BLaER1 (cell line): ENCODE measurements around the gene MAP1LC3C.
"Not testable (repeated sequence)": the region's sequence is repeated elsewhere in the genome, so short reads cannot be mapped to it uniquely, and the experiment has no call there.

Experiments
- H3K27ac ChIP-seq: shearing (Covaris generic); formaldehyde crosslinking; 2 replicates; pipeline ENCODE4 v1.8.1; 2022
- H3K27me3 ChIP-seq: shearing (Covaris generic); formaldehyde crosslinking; 2 replicates; pipeline ENCODE4 v1.8.1; 2022
- H3K36me3 ChIP-seq: shearing (Covaris generic); formaldehyde crosslinking; 2 replicates; pipeline ENCODE4 v1.8.1; 2022
- H3K4me1 ChIP-seq: shearing (Covaris generic); formaldehyde crosslinking; 2 replicates; pipeline ENCODE4 v1.8.1; 2022
- H3K4me2 ChIP-seq: shearing (Covaris generic); formaldehyde crosslinking; 2 replicates; pipeline ENCODE4 v1.8.1; 2022
- H3K4me3 ChIP-seq: shearing (Covaris generic); formaldehyde crosslinking; 2 replicates; pipeline ENCODE4 v1.8.1; 2022
- H3K9ac ChIP-seq: shearing (Covaris generic); formaldehyde crosslinking; 2 replicates; pipeline ENCODE4 v1.8.1; 2022
- H3K9me3 ChIP-seq: shearing (Covaris generic); formaldehyde crosslinking; 2 replicates; pipeline ENCODE4 v1.8.1; 2022
- H4K20me1 ChIP-seq: shearing (Covaris generic); formaldehyde crosslinking; 2 replicates; pipeline ENCODE4 v1.8.1; 2022
- Cebpa-rat ChIP-seq: shearing (Covaris generic); IDR thresholded peaks from 2 replicates; pipeline ENCODE4 v1.8.1; 2022

Gene MAP1LC3C

DNA sequence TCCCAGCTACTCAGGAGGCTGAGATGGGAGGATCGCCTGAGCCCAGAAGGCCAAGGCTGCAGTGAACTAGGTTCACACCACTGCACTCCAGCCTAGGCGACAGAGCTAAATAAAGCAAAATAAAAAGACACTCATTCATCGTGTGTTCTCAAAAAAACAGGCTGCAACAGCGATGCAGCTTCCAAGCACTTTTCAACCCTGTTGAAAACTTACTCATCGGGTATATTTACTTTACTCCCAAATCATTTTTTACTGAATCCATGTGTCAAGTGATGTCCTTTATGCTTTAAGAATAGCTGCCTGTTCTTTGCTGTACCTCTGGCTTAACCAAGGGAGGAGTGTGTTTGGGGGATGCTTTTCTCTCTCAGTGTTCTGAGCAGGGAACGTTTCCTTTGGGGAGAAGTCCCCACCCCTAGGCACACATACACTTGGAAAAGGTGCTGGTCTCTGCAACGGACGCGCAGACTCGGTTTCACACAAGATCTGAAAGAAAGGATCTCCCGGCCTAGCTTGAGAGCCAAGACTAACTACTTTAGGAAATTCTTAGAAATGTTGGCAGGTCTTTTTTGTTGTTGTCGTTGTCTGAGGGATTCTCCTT, 1.4 kb downstream of the MAP1LC3C start:
- no peak for TF ChIP-seq Cebpa-rat
- H4K20me1 ChIP-seq, result no peaks in the 10 kb centered on the region
- H3K27ac ChIP-seq, result no peak overlapping the region

DNA sequence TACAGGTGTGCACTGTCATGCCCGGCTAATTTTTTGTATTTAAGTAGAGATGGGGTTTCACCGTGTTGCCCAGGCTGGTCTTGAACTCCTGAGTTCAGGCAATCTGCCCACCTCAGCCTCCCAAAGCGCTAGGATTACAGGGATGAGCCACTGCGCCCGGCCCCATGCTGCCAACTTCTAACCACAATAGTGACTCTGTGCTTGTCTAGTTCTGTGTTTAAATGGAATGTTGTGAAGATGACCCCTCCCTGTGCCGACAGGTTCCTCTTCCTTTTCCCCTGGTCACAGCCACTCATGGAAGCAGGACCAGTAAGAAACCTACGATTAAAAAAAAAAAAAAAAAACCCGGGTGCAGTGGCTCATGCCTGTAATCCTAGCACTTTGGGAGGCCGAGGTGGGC, 4.7 kb downstream of the MAP1LC3C start:
- Histone ChIP-seq H3K4me2 (no peak overlapping the region), H3K4me1 (peaks cover 13% of the 10 kb centered on the region), H3K27me3 (no peaks in the 10 kb centered on the region), H4K20me1 (no peaks in the 10 kb centered on the region), H3K27ac (no peak overlapping the region), H3K36me3 (no peaks in the 10 kb centered on the region), H3K9me3 (no peaks in the 10 kb centered on the region), H3K9ac (no peak overlapping the region), H3K4me3 (no peak overlapping the region)
- TF ChIP-seq Cebpa-rat, result no peak

More for the DNA sequence above, 1.4 kb downstream of the MAP1LC3C start:
- H3K27me3 ChIP-seq, result no peaks in the 10 kb centered on the region
- H3K9me3 ChIP-seq, result no peaks in the 10 kb centered on the region
- peaks cover 13% of the 10 kb centered on the region for H3K4me1 ChIP-seq
- no peak overlapping the region for H3K4me2 ChIP-seq
- no peaks in the 10 kb centered on the region for H3K36me3 ChIP-seq
- H3K4me3 ChIP-seq, result no peak overlapping the region
- H3K9ac ChIP-seq, result no peak overlapping the region

DNA sequence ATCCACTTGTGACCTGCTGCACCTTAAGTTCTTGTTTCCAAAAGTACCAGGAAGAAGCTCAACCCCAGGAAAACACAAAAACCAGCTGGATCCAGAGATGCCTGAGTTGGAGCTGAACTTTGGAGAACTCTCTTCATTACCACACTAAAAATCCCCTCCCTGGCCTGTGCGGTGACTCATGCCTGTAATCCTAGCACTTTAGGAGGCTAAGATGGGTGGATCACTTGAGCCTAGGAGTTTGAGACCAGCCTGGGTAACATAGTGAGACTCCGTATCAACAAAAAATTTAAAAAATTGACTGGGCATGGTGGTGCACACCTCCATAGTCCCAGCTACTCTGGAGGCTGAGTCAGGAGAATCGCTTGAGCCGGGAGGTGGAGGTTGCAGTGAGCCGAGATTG, 6.2 kb downstream of the MAP1LC3C start:
- no peak for TF ChIP-seq Cebpa-rat
- Histone ChIP-seq H3K27me3 (no peaks in the 10 kb centered on the region), H3K9me3 (no peaks in the 10 kb centered on the region), H3K4me3 (no peak overlapping the region), H3K4me2 (no peak overlapping the region), H3K4me1 (peaks cover 10% of the 10 kb centered on the region), H3K36me3 (no peaks in the 10 kb centered on the region), H3K9ac (no peak overlapping the region), H3K27ac (no peak overlapping the region), H4K20me1 (no peaks in the 10 kb centered on the region)

DNA sequence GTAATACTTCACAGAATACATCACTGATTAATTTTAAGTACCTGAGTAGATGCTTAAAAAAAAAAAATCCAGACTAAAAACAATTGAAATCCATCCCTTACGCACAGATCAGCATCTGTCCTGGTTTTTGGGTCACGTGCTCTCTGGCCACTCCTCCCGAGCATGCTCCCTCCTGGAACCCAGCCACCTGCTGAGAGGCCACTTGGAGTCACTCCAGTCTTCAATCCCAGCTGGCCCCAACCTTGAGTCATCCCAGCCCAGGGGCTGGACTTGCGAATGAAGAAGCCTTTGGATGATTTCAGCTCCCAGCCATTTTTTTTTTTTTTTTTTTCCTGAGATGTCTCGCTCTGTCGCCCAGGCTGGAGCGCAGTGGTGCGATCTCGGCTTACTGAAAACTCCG, 8.9 kb downstream of the MAP1LC3C start:
- no peak overlapping the region for H3K27ac ChIP-seq
- no peak overlapping the region for H3K4me2 ChIP-seq
- H3K36me3 ChIP-seq, result no peaks in the 10 kb centered on the region
- no peaks in the 10 kb centered on the region for H4K20me1 ChIP-seq
- H3K9me3 ChIP-seq, result no peaks in the 10 kb centered on the region
- no peak overlapping the region for H3K4me3 ChIP-seq
- no peak overlapping the region for H3K9ac ChIP-seq
- peaks cover 10% of the 10 kb centered on the region for H3K4me1 ChIP-seq
- H3K27me3 ChIP-seq, result no peaks in the 10 kb centered on the region
- no peak for TF ChIP-seq Cebpa-rat

DNA sequence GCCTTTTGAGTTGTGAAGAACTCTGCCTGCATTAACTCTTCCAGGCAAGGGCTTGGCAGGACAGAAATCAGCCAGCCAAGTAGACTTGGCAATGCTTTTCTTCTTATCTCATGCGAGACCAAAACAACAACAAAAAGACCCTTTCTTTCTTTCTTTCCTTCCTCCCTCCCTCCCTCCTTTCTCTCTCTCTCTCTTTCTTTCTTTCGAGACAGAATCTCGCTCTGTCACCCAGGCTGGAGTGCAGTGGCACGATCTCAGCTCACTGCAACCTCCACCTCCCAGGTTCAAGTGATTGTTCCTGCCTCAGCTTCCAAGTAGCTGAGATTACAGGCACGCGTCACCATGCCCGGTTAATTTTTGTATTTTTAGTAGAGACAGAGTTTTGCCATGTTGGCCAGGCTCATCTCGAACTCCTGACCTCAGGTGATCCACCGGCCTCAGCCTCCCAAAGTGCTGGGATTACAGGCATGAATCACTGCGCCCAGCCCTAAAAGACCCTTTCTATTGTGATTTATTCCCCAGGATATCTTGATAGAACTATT, 10.4 kb downstream of the MAP1LC3C start:
- H3K9ac ChIP-seq, H3K4me1 ChIP-seq, H3K27ac ChIP-seq, H3K4me3 ChIP-seq, H3K9me3 ChIP-seq, H3K4me2 ChIP-seq, H3K27me3 ChIP-seq, H3K36me3 ChIP-seq, H4K20me1 ChIP-seq: not testable (repeated sequence)

DNA sequence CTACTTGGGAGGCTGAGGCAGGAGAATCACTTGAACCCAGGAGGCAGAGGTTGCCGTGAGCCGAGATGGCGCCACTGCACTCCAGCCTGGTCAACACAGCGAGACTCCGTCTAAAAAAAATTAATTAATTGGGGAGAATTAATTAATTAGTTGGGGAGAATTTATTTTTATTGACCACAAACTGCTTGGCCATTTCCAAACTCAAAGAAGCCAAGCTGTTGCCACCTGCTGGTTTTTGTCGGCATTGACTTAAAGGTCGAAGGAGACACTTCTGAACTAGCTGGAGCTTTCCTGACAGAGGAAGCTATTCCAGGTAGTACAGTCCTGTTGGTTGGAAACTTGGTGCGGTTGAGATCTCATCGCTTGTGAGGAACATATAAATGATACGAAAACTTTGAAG, 13.1 kb downstream of the MAP1LC3C start:
- H4K20me1 ChIP-seq, result no peaks in the 10 kb centered on the region
- H3K9me3 ChIP-seq, result no peaks in the 10 kb centered on the region
- H3K4me2 ChIP-seq, result no peak overlapping the region

DNA sequence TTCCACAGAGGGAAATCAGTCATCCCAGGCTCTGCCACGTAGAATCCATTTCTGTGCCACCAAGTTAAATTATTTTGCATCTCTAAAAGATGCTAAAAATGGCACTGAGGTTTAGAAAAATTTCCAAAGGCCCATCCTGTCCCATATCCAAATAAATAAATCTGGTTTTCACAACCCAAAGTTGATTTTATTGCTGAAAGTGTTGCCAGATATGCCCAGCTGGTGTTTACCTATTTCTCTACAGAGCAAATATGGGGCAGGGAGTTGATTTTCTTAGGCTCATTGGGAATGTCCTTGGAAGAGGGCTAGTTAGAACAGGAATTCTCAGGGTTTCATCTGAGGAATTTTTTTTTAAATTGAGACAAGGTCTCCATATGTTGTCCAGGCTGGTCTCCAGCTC, 19.0 kb downstream of the MAP1LC3C start:
- Histone ChIP-seq H3K36me3 (no peaks in the 10 kb centered on the region), H3K9me3 (no peaks in the 10 kb centered on the region), H3K27ac (no peak overlapping the region), H3K27me3 (no peaks in the 10 kb centered on the region), H3K4me1 (no peaks in the 10 kb centered on the region), H3K4me2 (no peak overlapping the region), H3K4me3 (no peak overlapping the region), H3K9ac (no peak overlapping the region), H4K20me1 (no peaks in the 10 kb centered on the region)
- TF ChIP-seq Cebpa-rat, result no peak

More for the DNA sequence above, 13.1 kb downstream of the MAP1LC3C start:
- Histone ChIP-seq H3K27me3 (no peaks in the 10 kb centered on the region), H3K27ac (no peak overlapping the region), H3K36me3 (no peaks in the 10 kb centered on the region), H3K4me3 (no peak overlapping the region), H3K4me1 (no peaks in the 10 kb centered on the region), H3K9ac (no peak overlapping the region)
- no peak for TF ChIP-seq Cebpa-rat

DNA sequence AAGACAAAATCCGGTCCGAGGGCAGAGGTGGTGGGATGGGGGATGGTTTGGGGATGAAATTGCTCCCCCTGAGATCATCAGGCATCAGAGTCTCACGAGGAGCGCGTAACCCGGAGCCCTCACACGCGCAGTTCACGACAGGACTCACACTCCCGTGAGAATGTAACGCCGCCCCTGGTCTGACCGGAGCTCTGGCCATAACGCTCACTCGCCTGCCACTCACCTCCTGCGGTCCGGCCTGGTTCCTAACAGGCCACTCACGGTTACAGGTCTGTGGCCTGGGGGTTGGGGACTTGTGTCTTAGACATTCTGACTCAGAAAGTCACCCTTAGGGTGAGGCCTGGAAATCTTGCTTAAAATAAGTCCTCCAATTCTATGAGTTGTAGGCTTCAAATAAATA, 19.8 kb downstream of the MAP1LC3C start:
- Histone ChIP-seq H3K4me2 (no peak overlapping the region), H3K4me3 (no peak overlapping the region), H3K4me1 (no peaks in the 10 kb centered on the region), H3K9ac (no peak overlapping the region), H3K36me3 (no peaks in the 10 kb centered on the region), H3K27ac (no peak overlapping the region), H4K20me1 (no peaks in the 10 kb centered on the region), H3K9me3 (no peaks in the 10 kb centered on the region), H3K27me3 (no peaks in the 10 kb centered on the region)
- TF ChIP-seq Cebpa-rat, result no peak

DNA sequence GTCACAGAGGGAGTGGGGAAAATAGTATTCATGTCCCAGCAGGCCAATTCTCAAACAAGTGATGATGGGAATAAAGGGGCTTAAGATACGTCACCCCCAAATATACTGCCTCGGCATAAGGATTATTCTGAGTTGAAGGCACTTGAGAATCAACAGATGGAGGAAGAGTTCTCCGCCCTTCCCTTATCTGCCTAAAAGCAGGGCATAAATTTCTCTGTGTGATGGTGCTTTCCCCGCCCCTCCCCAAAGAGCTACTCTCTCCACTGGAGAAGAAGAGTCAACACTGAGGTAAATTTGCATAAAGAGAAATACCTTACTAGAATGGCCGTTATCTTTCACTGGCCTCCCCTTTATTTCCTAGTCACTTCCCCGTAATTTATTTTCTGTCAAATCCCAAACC, 22.7 kb downstream of the MAP1LC3C start:
- Histone ChIP-seq H4K20me1 (no peaks in the 10 kb centered on the region), H3K27me3 (no peaks in the 10 kb centered on the region)

DNA sequence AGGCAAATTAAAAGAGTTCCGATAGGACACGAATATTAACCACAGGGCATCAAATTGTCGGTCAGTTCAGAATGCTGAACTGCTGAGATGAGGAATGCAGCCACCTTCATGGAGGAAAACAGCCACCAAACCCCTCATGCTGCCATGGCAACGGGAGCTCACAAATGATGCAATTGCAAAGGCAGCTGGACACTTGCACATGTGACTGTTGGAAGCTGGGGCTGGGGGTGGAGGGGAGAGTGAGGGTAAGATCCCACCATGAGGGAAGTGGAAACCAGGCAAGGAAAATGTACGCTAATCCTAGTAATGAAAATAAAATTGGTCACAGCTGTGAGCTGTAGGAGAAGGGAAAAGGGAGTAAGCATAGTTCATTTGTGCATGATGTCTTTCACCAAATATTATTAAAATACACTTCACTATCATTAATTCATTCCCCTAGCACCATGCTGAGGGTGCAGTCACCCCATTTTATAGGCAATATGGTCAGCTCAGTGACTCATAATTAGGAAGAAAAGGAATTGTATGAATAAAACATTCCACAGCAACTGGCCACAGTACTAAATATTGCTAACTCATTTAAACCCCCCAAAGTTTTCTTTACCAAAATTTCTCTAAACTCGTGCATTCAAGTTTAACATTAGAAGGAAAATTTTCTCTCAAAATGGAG, 26.1 kb downstream of the MAP1LC3C start:
- H3K9ac ChIP-seq, result no peak overlapping the region
- H3K4me1 ChIP-seq, result no peaks in the 10 kb centered on the region
- H3K4me2 ChIP-seq, result no peak overlapping the region
- H3K27me3 ChIP-seq, result no peaks in the 10 kb centered on the region
- no peaks in the 10 kb centered on the region for H4K20me1 ChIP-seq
- no peaks in the 10 kb centered on the region for H3K9me3 ChIP-seq
- H3K36me3 ChIP-seq, result no peaks in the 10 kb centered on the region
- H3K27ac ChIP-seq, result no peak overlapping the region
- H3K4me3 ChIP-seq, result no peak overlapping the region
- no peak for TF ChIP-seq Cebpa-rat

More for the DNA sequence above, 22.7 kb downstream of the MAP1LC3C start:
- Histone ChIP-seq H3K9ac (no peak overlapping the region), H3K9me3 (no peaks in the 10 kb centered on the region), H3K4me1 (no peaks in the 10 kb centered on the region), H3K36me3 (no peaks in the 10 kb centered on the region), H3K27ac (no peak overlapping the region), H3K4me2 (no peak overlapping the region), H3K4me3 (no peak overlapping the region)
- no peak for TF ChIP-seq Cebpa-rat
